C4-2B (cell line): ENCODE measurements around the gene TCF4.

Experiments
- CTCF ChIP-seq: fragments of 450-650 bp; conservative IDR thresholded peaks from 2 replicates; pipeline ENCODE4 v1.5.1; 2017; ENCODE audit warnings: mild to moderate bottlenecking
- ZFX ChIP-seq: fragments of 450-650 bp; IDR thresholded peaks from 2 replicates; pipeline ENCODE4 v1.6.1; 2017

GRCh38 chr18:55382277-55382805 is 205.7 kb downstream of the TCF4 start:
- TF ChIP-seq CTCF (no peak), ZFX (no peak)
